ENCODE data around the gene ZNFX1. TPM values are rescaled to one million over a fixed set of nuclear protein-coding genes. Genes with fewer than 3 reads are reported as not detected.

Gene ZNFX1
- total and polyA plus RNA-seq, 2 donors (not counting 1 experiment from before 2014, with no cell fraction given) = 10.3 to 37.9 TPM

DNA sequence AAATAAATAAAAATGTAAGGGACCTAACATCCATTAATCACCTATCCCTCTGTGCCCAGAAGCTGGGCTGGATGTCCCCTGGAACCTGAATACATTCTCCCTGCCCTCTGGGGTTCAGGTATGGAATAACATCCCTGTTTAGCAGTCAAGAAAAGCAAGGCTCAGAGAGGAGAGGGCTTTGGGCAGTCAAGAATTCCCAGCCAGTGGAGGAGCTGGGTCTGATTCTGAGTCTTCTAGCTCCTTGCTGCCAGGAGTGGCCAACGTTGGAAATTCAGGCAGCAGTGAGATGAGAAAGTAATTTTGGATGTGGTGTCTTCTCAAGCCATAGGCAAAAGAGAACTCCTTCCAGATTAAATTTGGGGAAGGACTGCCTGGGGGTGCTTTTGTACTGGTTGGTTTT is 42.6 kb upstream of the ZNFX1 start:
- Histone ChIP-seq H3K4me2 (replicated peaks; ENCODE audit: low read depth, low read length, poor library complexity, severe bottlenecking) (no peak overlapping the region), H3K4me3 (ENCODE audit: control extremely low read depth in 1 of 5, extremely low read depth in 1 of 5, insufficient read depth in 1 of 5, low read depth in 2 of 5, low read length in 4 of 5) (no peak overlapping the region), H3K27me3 (replicated peaks in 1 of 4; ENCODE audit: control extremely low read depth in 1 of 4, control insufficient read depth in 3 of 4, insufficient read depth in 4 of 4, low read length in 3 of 4) (peaks cover 0 to 58% (median 29%) of the 10 kb centered on the region in 4 experiments), H3K9me3 (ENCODE audit: control extremely low read depth in 1 of 3, control insufficient read depth in 2 of 3, insufficient read depth in 1 of 3, low read length in 2 of 3) (peaks cover 0 to 6% (median 1%) of the 10 kb centered on the region in 3 donors), H3K4me1 (ENCODE audit: control insufficient read depth in 2 of 2, insufficient read depth in 2 of 2, low read length in 2 of 2) (peaks cover 11 to 17% of the 10 kb centered on the region in 2 donors), H3K27ac (ENCODE audit: low read length in 2 of 2) (no peak overlapping the region), H2AFZ (ENCODE audit: insufficient read depth, low read depth, low read length, poor library complexity, severe bottlenecking) (no peak overlapping the region), H3K36me3 (replicated peaks in 1 of 2; ENCODE audit: control extremely low read depth in 1 of 2, control insufficient read depth in 1 of 2, extremely low read depth in 1 of 2, insufficient read depth in 2 of 2, low read length in 1 of 2) (no peaks in the 10 kb centered on the region), H3K79me2 (ENCODE audit: control insufficient read depth, insufficient read depth, low read length) (no peaks in the 10 kb centered on the region), H3K9ac (ENCODE audit: low read length) (no peak overlapping the region), H4K20me1 (ENCODE audit: control insufficient read depth, insufficient read depth, low read length, poor library complexity, severe bottlenecking) (no peaks in the 10 kb centered on the region)
- POLR2A ChIA-PET = no interaction called here
- H3K9me3 Mint-ChIP-seq (ENCODE audit: insufficient read depth) = no peaks in the 10 kb centered on the region
- no peak overlapping the region for H3K4me3 Mint-ChIP-seq
- H3K27ac Mint-ChIP-seq = no peak overlapping the region
- ATAC-seq (ENCODE audit: low read depth) (no peak), DNase-seq (no peak)
- peaks cover 41% of the 10 kb centered on the region for H3K27me3 Mint-ChIP-seq
- CTCF ChIA-PET = interaction anchor here (1.1 to 1.4 kb wide), 2 partner anchors 10 to 23 kb away, joined by 3 read pairs; no protein-coding TSS in a partner anchor
- TF ChIP-seq, protein P1, sequence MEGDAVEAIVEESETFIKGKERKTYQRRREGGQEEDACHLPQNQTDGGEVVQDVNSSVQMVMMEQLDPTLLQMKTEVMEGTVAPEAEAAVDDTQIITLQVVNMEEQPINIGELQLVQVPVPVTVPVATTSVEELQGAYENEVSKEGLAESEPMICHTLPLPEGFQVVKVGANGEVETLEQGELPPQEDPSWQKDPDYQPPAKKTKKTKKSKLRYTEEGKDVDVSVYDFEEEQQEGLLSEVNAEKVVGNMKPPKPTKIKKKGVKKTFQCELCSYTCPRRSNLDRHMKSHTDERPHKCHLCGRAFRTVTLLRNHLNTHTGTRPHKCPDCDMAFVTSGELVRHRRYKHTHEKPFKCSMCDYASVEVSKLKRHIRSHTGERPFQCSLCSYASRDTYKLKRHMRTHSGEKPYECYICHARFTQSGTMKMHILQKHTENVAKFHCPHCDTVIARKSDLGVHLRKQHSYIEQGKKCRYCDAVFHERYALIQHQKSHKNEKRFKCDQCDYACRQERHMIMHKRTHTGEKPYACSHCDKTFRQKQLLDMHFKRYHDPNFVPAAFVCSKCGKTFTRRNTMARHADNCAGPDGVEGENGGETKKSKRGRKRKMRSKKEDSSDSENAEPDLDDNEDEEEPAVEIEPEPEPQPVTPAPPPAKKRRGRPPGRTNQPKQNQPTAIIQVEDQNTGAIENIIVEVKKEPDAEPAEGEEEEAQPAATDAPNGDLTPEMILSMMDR (IDR thresholded peaks at IDR 0.05) = no peak
- TF ChIP-seq EZH2 (IDR thresholded peaks at IDR 0.05; ENCODE audit: borderline replicate concordance, insufficient read depth, low read depth, low read length, poor library complexity, severe bottlenecking) = no peak
- intact Hi-C loops (cut with micrococcal nuclease) = no loop called here
- 13% methylated on average over 1 of the region's 1 CpG for WGBS (ENCODE audit: insufficient coverage)
- H3K4me1 Mint-ChIP-seq = peaks cover 16% of the 10 kb centered on the region

DNA sequence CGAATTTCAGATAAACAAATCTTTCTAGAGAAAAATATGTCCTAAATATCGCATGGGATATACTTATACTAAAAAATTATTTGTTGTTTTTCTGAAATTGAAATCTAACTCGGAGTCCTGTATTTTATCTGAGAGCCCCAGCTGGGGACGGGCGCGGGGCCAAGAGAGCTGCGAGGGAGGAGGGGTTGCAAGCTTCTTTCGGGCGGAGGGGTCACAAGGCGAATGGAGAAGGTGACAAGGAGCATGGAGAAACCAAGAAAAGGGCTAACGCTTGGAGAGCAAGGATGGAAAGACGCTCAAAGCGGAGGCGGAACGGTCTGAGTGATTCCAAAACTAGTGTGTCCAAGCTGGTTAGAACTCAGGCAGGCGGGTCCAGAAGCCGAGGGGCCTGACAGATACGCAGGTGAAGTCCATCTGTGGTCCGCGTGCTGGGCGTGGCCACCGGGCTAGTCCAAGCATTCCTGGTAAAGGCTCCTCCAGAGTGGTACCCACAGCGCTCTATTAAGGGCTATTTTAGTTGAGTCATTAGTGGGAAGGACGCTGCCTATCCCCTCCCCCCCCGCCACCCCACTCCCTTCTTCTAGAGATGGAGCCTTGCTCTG is 41.5 kb upstream of the ZNFX1 start:
- peaks cover 0 to 56% (median 29%) of the 10 kb centered on the region in 4 experiments for H3K27me3 ChIP-seq (replicated peaks in 1 of 4; ENCODE audit: control extremely low read depth in 1 of 4, control insufficient read depth in 3 of 4, insufficient read depth in 4 of 4, low read length in 3 of 4)

More for the DNA sequence above, 41.5 kb upstream of the ZNFX1 start:
- Histone ChIP-seq H3K79me2 (ENCODE audit: control insufficient read depth, insufficient read depth, low read length) (no peaks in the 10 kb centered on the region), H3K9ac (ENCODE audit: low read length) (peak overlapping the region; percentile 48), H3K9me3 (ENCODE audit: control extremely low read depth in 1 of 3, control insufficient read depth in 2 of 3, insufficient read depth in 1 of 3, low read length in 2 of 3) (peaks cover 0 to 6% (median 1%) of the 10 kb centered on the region in 3 donors), H3K4me2 (replicated peaks; ENCODE audit: low read depth, low read length, poor library complexity, severe bottlenecking) (peak overlapping the region; percentile 75), H3K36me3 (replicated peaks in 1 of 2; ENCODE audit: control extremely low read depth in 1 of 2, control insufficient read depth in 1 of 2, extremely low read depth in 1 of 2, insufficient read depth in 2 of 2, low read length in 1 of 2) (no peaks in the 10 kb centered on the region), H4K20me1 (ENCODE audit: control insufficient read depth, insufficient read depth, low read length, poor library complexity, severe bottlenecking) (no peaks in the 10 kb centered on the region), H3K27ac (ENCODE audit: low read length in 2 of 2) (no peak overlapping the region), H3K4me3 (ENCODE audit: control extremely low read depth in 1 of 5, extremely low read depth in 1 of 5, insufficient read depth in 1 of 5, low read depth in 2 of 5, low read length in 4 of 5) (no peak overlapping the region), H3K4me1 (ENCODE audit: control insufficient read depth in 2 of 2, insufficient read depth in 2 of 2, low read length in 2 of 2) (peaks cover 11 to 17% of the 10 kb centered on the region in 2 donors), H2AFZ (ENCODE audit: insufficient read depth, low read depth, low read length, poor library complexity, severe bottlenecking) (peak overlapping the region; percentile 64)
- no peak for DNase-seq
- intact Hi-C loops (cut with micrococcal nuclease) = loop anchor here (5.0 kb wide), 1 partner anchor 213 kb away; no protein-coding TSS in a partner anchor
- H3K9me3 Mint-ChIP-seq (ENCODE audit: insufficient read depth) = no peaks in the 10 kb centered on the region
- H3K4me1 Mint-ChIP-seq = peaks cover 16% of the 10 kb centered on the region
- TF ChIP-seq, protein P1 (IDR thresholded peaks at IDR 0.05) = no peak
- no peak for TF ChIP-seq EZH2 (IDR thresholded peaks at IDR 0.05; ENCODE audit: borderline replicate concordance, insufficient read depth, low read depth, low read length, poor library complexity, severe bottlenecking)
- no peak overlapping the region for H3K27ac Mint-ChIP-seq
- WGBS (ENCODE audit: insufficient coverage) = 11% methylated on average over 18 of the region's 25 CpGs
- ChIA-PET CTCF (interaction anchor here (1.1 to 1.4 kb wide), 2 partner anchors 11 to 24 kb away, joined by 3 read pairs; no protein-coding TSS in a partner anchor), POLR2A (no interaction called here)
- no peak for ATAC-seq (ENCODE audit: low read depth)
- peak overlapping the region; percentile 79 for H3K4me3 Mint-ChIP-seq
- H3K27me3 Mint-ChIP-seq = peaks cover 42% of the 10 kb centered on the region

Measured in B cell (primary cell).